Mucosa of rectum (tissue), 2 donors: ENCODE measurements around the gene NAGK.

Experiments used
- H3K27ac ChIP-seq, 2 donors: one replicate each; pipeline ENCODE4 v1.7.0; 2013; ENCODE audit warnings: inconsistent platforms in 2 of 2, low read depth in 2 of 2, low read length in 2 of 2
- H3K27me3 ChIP-seq, 2 donors: one replicate each; pipeline ENCODE4 v1.7.0; 2013; ENCODE audit warnings: low read length in 2 of 2; ENCODE audit not compliant: control insufficient read depth in 2 of 2, insufficient read depth in 2 of 2
- H3K36me3 ChIP-seq, 2 donors: one replicate each; pipeline ENCODE4 v1.7.0; 2013; ENCODE audit warnings: low read length in 2 of 2; ENCODE audit not compliant: control insufficient read depth in 2 of 2, insufficient read depth in 2 of 2
- H3K4me1 ChIP-seq, 2 donors: one replicate each; pipeline ENCODE4 v1.7.0; 2013; ENCODE audit warnings: low read length in 2 of 2, mild to moderate bottlenecking in 1 of 2; ENCODE audit not compliant: control insufficient read depth in 2 of 2, insufficient read depth in 2 of 2
- H3K4me3 ChIP-seq, 2 donors: one replicate each; pipeline ENCODE4 v1.7.0; 2013; ENCODE audit warnings: low read length in 2 of 2
- H3K9ac ChIP-seq, 2 donors: one replicate each; pipeline ENCODE4 v1.7.0; 2013; ENCODE audit warnings: low read length in 2 of 2, low read depth in 1 of 2, mild to moderate bottlenecking in 1 of 2
- H3K9me3 ChIP-seq, 2 donors: one replicate each; pipeline ENCODE4 v1.7.0; 2013; ENCODE audit warnings: low read length in 2 of 2; ENCODE audit not compliant: control insufficient read depth in 2 of 2
- donor health status: healthy.
- donor health status: Normal muscosa, but diverticular disease.

The NAGK gene

DNA sequence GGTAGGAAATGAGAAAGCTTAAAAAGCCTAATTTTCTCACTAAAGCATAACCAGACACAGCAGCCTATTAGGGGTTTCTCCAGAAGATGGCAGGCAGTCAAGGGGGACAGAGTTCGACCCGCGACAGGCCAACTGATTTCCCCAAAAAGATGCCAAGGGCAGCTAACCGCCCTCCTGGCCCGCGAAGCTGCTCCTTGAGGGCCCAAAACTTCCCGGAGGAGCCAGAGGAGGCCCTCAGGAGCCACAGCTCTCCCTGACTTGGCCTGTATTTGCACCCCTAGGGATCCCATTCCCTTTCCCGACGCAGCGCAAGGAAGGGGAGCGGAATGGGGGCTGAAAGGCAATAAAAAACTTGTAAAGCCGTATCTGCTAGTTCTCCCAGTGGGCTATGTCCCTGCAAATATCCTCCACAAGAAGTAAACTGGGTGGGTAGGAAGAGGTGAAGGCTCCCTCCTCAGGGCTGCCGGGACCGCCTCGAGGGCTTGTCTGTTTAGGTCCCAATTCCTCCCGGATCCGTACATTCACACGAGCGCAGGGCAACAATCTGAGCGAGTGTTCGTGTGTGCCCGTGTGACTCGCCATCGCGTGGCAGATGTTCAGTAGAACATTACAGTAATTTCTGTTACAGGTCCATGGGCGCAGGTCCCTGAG lies 756 bp upstream of the NAGK start:
- H3K27ac ChIP-seq: peak overlapping the region; percentile 94 to 98
- H3K4me3 ChIP-seq: peak overlapping the region; percentile 81 to 92
- no peaks in the 10 kb centered on the region for H3K9me3 ChIP-seq
- H3K27me3 ChIP-seq: no peaks in the 10 kb centered on the region
- H3K4me1 ChIP-seq: peaks cover 24 to 34% of the 10 kb centered on the region in 2 donors
- peak overlapping the region; percentile 99 for H3K9ac ChIP-seq
- H3K36me3 ChIP-seq: peaks cover 0 to 2% of the 10 kb centered on the region in 2 donors

DNA sequence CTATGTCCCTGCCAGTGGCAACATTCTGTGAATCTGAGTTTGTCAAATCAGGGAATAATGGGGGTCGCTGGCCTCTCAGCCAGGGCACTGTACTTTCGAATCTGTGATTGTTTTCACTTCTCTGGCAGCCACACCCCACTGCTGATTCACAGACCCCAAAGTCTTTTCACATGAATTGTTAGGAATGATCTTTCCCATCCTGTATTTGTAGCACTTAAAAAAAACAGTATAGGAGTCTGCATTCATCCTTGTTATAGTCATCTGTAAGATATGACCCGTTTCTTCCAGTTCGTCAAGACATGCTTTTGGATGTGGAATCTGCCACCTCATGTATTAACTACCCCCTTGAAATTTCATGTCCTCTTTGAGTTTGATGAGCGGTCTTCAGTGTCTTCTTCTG lies 928 bp downstream of the NAGK start:
- Histone ChIP-seq H3K36me3 (peaks cover 7 to 17% of the 10 kb centered on the region in 2 donors), H3K9ac (peak overlapping the region; percentile 99), H3K4me3 (peak overlapping the region; percentile 81 to 92), H3K9me3 (no peaks in the 10 kb centered on the region), H3K27ac (peak overlapping the region in 1 of 2 donors; percentile 98), H3K4me1 (peaks cover 28 to 35% of the 10 kb centered on the region in 2 donors), H3K27me3 (no peaks in the 10 kb centered on the region)

GRCh38 chr2:71070294-71071093 lies 2.0 kb downstream of the NAGK start:
- Histone ChIP-seq H3K9ac (peak overlapping the region in 1 of 2 donors; percentile 47), H3K9me3 (no peaks in the 10 kb centered on the region), H3K27me3 (no peaks in the 10 kb centered on the region), H3K4me1 (peaks cover 28 to 35% of the 10 kb centered on the region in 2 donors), H3K27ac (peak overlapping the region in 1 of 2 donors; percentile 98), H3K4me3 (peak overlapping the region in 1 of 2 donors; percentile 92), H3K36me3 (peaks cover 9 to 21% of the 10 kb centered on the region in 2 donors)

GRCh38 chr2:71071681-71072398 lies 3.4 kb downstream of the NAGK start:
- Histone ChIP-seq H3K27me3 (no peaks in the 10 kb centered on the region), H3K9ac (no peak overlapping the region), H3K4me1 (peaks cover 28 to 35% of the 10 kb centered on the region in 2 donors), H3K9me3 (no peaks in the 10 kb centered on the region), H3K27ac (peak overlapping the region; percentile 6 to 62), H3K4me3 (peak overlapping the region in 1 of 2 donors; percentile 42), H3K36me3 (peaks cover 21 to 33% of the 10 kb centered on the region in 2 donors)

DNA sequence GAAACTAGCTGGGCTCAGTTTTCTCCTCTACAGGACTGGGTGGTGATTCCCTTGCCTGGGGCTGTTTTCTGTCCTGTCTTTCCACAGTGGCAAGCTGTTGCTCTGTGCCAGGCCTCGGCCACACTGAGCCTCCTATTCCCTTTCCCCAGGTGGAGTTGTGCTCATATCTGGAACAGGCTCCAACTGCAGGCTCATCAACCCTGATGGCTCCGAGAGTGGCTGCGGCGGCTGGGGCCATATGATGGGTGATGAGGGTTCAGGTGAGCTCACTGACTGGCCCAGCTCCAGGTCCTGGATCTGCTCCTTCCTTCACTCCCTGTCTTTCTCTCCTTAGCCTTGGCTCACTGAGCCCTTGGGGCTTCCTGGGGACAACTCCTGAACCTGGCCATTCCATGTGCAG lies 4.0 kb downstream of the NAGK start:
- peaks cover 24 to 37% of the 10 kb centered on the region in 2 donors for H3K36me3 ChIP-seq
- H3K27me3 ChIP-seq: no peaks in the 10 kb centered on the region
- H3K9me3 ChIP-seq: no peaks in the 10 kb centered on the region
- peak overlapping the region; percentile 6 to 62 for H3K27ac ChIP-seq
- H3K4me3 ChIP-seq: peak overlapping the region in 1 of 2 donors; percentile 42
- H3K9ac ChIP-seq: peak overlapping the region in 1 of 2 donors; percentile 38
- peaks cover 27 to 34% of the 10 kb centered on the region in 2 donors for H3K4me1 ChIP-seq

DNA sequence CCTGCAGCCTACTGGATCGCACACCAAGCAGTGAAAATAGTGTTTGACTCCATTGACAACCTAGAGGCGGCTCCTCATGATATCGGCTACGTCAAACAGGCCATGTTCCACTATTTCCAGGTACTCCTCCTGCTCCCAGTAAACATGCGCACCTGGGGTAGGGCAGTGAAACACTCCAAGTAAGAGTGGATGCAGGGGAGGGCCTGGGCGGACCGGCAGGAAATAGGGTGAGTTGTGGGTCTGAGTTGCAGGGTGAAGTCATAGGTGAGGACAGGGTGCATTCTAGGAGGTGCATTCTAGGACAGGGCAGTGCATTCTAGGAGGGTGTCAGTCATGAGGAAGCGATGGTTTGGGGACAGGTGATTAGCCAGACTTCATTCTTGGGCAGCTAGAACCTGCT lies 5.0 kb downstream of the NAGK start:
- peaks cover 23 to 29% of the 10 kb centered on the region in 2 donors for H3K4me1 ChIP-seq

DNA sequence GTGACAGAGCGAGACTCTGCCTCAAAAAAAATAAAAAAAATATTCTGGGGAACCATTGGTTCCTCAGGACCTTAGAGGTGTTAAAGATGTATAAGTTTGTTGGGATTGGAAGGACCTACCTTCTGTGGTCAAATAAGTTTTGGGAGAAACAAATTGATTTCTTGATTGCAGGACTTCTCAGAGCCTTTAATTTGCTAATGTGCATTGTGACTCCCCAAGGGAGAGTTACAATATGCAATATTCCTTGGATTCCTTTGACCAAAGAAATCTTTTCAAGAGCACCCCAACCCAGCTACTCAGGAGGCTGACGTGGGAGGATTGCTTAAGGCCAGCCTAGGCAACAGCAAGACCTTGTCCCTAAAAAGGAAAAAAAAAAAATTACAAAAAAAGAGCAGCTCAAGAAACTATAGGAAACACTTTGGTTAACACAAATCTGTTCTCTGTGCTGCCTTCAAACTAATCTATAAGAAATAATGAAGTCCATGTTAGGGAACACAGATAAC lies 6.5 kb downstream of the NAGK start:
- H3K27ac ChIP-seq: no peak overlapping the region
- H3K4me3 ChIP-seq: no peak overlapping the region
- H3K4me1 ChIP-seq: peaks cover 14 to 23% of the 10 kb centered on the region in 2 donors
- H3K9me3 ChIP-seq: no peaks in the 10 kb centered on the region
- no peak overlapping the region for H3K9ac ChIP-seq
- no peaks in the 10 kb centered on the region for H3K27me3 ChIP-seq
- peaks cover 35 to 52% of the 10 kb centered on the region in 2 donors for H3K36me3 ChIP-seq

More for the DNA sequence above, 5.0 kb downstream of the NAGK start:
- H3K36me3 ChIP-seq: peaks cover 30 to 46% of the 10 kb centered on the region in 2 donors
- no peak overlapping the region for H3K4me3 ChIP-seq
- H3K9ac ChIP-seq: peak overlapping the region in 1 of 2 donors; percentile 41
- no peaks in the 10 kb centered on the region for H3K27me3 ChIP-seq
- no peaks in the 10 kb centered on the region for H3K9me3 ChIP-seq
- no peak overlapping the region for H3K27ac ChIP-seq

DNA sequence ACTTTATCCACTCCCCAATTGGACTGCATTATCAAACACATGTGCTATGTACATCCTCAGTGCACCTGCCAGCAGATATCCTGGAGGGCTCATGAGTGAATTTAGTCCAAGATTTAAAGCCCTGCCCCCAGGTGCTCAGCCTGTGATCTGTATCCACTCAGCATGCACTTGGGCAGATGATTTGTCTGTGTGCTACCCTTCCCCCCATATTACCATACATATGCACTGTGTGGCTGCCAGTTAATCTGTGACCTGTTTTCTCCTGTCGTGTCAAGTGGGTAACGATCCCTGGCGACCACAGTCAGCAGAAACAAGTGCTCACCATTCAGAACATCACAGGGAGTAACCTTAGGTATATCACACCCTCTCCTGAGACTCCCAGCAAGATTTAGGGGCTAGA lies 10.2 kb downstream of the NAGK start:
- peaks cover 0 to under 1% of the 10 kb centered on the region in 2 donors for H3K4me1 ChIP-seq
- H3K27ac ChIP-seq: no peak overlapping the region
- H3K9me3 ChIP-seq: no peaks in the 10 kb centered on the region
- no peak overlapping the region for H3K9ac ChIP-seq
- H3K27me3 ChIP-seq: no peaks in the 10 kb centered on the region
- H3K4me3 ChIP-seq: no peak overlapping the region
- H3K36me3 ChIP-seq: peaks cover 31 to 43% of the 10 kb centered on the region in 2 donors

DNA sequence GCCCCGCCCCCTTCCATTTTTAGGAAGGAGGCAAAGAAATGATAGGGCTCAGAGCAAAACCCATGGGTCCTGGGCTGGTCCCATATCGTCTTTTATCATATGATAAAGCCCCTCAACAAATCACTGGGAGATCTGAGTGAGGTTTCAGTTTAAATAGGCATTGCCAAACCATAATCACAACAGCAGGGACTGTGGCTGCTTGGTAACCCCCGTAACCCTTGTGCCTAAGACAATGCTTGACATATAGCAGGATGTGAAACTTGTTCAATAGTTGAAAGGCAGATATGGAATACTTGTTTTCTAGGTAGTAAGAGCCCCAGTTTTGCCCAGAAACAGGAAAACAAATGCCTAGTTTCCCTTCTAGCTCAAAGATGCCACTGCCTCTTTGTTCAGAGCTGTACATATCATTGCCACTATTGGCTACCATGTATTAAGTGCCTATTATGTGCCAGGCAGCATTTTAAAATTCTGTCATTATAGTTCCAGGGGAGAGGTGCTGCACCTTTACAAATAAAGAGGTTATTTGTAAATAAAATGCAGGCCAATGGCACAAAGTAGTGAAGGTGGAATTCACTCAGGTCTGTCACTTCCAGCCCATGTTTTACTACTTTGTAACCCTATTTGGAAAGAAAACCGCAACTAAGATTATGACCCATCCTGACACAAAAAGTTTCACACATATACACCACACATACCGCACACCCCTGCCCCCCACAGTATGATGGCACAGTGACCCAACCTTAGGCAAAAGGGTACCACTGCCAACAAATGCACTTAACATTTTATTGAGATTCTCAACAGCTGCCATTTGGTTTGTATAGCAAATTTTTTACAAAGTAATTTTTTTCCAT lies 14.2 kb downstream of the NAGK start:
- Histone ChIP-seq H3K4me3 (no peak overlapping the region), H3K27ac (no peak overlapping the region), H3K9ac (no peak overlapping the region)

More for the DNA sequence above, 14.2 kb downstream of the NAGK start:
- Histone ChIP-seq H3K36me3 (peaks cover 10 to 14% of the 10 kb centered on the region in 2 donors), H3K4me1 (peaks cover 0 to 2% of the 10 kb centered on the region in 2 donors), H3K27me3 (no peaks in the 10 kb centered on the region), H3K9me3 (no peaks in the 10 kb centered on the region)
